GM19025 (cell line): ENCODE results near the gene C11orf52.
"Not testable (repeated sequence)": the region's sequence is repeated elsewhere in the genome, so short reads cannot be mapped to it uniquely, and the experiment has no call there.

Experiments used
- ATAC-seq: cut with Tn5 transposase; IDR thresholded peaks from one replicate; pipeline ENCODE4 v1.9.1; 2021; ENCODE audit warnings: mild to moderate bottlenecking, low read depth, moderate library complexity; ENCODE audit not compliant: unreplicated experiment

The C11orf52 gene

DNA sequence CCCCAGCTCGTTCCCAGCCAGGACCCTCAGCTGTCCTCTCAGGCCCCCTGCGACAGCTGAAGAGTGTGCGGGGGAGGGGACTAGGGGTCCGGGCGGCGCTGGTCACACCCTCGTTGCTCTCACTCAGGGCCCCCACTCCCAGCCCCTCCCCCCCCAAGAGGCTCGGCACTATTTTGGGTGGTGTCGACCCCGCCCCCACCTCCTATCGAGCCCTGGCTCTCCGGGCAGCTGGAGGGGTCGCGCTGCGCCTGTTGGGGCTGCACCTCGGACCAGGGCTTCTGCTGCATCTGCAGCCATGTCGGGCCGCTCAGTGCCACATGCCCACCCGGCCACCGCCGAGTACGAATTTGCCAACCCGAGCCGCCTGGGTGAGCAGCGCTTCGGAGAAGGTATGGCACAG lies 6.2 kb upstream of the C11orf52 start, which contains the start of gene HSPB2:
Gene HSPB2, plus strand, starts transcription at position 200 of the 400 bp plus-strand sequence. Its CDS starts 96 bp downstream, at position 296.
- no peak for ATAC-seq

- ATAC-seq: no peak
Observed at GRCh38 chr11:111913031-111913861, 5.5 kb upstream of the C11orf52 start.

DNA sequence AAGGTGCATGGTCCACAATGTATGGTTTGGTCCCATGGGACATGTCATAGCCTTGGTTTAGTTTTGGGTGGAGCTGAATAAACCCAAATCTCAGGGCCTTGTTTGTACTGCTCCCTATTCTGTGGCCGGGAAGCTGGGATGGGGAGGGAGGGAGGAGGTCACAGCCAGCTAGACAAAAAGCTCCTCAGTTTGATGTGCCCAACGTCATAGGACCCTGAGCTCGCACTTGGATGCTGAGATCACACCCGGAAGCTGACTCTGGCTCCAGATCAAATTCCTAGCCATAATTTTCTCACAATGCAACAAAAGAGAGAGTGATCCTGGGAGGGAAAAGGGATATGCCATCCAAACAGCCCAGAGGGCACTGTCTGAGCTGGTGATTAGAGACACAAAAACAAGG lies 4.7 kb upstream of the C11orf52 start:
- ATAC-seq: no peak

GRCh38 chr11:111916768-111917167 lies 1.9 kb upstream of the C11orf52 start:
- ATAC-seq: no peak

GRCh38 chr11:111917312-111917711 lies 1.4 kb upstream of the C11orf52 start:
- no peak for ATAC-seq

DNA sequence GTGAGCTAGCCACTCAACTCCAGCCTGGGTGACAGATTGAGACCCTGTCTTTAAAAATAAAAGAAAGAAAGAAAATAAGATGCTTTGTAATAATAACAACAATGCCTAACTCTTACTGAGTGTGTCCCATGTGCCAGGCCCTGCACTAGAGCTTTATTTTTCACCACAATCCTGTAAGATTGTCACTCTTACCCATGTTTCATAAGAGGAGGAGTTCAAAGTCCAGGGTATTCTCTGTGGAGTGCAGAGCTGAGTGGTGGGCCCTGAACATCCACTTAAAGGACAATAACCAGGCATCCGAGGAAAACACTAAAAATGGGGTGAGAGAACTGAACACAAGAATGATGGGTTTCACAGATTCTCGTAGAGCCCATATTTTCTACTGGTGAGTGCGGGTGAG lies 925 bp upstream of the C11orf52 start:
- ATAC-seq: no peak

DNA sequence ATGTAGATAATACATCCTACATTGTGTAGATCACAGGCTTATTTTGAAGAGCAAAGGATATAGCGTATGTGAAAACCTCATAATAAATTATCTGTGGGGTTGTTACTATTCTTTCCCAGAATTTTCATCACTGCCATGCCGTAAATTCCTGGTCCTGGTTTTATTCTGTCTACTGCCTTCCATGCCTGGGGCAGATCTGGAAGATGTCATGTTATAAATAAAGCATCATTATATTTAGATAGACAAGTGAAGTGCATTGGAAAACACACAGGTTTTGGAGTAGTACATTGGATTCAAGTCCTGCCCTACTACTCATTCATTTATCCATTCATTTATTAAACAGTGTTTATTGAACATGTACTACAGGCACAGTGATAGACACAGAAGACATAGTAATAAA lies 2.2 kb downstream of the C11orf52 start:
- no peak for ATAC-seq

- ATAC-seq: no peak
Observed at GRCh38 chr11:111921541-111922230, 3.0 kb downstream of the C11orf52 start.

DNA sequence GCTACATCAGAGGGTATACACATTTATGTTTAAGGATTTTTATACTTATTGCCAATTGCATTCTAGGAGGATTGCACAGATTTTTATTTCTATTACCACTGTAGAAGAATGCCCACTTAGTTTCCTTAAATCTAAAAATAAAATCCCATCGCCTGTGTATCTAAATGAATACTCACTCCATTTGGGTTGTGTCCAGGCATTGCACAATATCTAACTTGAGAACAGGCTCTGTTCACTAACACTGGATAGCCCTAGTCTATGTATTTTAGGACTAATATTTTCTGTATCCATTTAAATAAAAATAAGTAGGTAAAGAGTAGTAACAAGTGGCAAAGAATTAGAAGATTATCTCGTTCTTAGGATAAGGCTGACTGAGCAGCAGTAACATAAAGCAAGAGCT lies 4.1 kb downstream of the C11orf52 start:
- ATAC-seq: no peak

GRCh38 chr11:111923351-111923788 lies 4.7 kb downstream of the C11orf52 start:
- ATAC-seq: no peak

- ATAC-seq: no peak
Observed at GRCh38 chr11:111923951-111924350, 5.2 kb downstream of the C11orf52 start.

DNA sequence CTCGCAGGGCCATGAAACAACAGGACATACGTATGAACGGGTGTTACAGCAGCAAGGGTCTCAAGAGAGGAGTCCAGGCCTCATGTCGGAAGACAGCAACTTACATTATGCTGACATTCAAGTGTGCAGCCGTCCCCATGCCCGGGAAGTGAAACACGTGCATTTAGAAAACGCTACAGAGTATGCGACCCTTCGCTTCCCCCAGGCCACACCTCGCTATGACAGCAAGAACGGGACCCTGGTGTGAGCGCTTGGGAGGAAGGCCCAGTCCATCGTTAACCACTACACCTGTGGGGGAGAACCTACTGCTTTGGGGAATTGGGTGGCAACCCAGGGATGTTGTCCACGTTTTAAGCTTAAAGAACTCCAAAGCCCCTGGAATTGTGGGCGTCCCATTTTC lies 7.2 kb downstream of the C11orf52 start:
- no peak for ATAC-seq

DNA sequence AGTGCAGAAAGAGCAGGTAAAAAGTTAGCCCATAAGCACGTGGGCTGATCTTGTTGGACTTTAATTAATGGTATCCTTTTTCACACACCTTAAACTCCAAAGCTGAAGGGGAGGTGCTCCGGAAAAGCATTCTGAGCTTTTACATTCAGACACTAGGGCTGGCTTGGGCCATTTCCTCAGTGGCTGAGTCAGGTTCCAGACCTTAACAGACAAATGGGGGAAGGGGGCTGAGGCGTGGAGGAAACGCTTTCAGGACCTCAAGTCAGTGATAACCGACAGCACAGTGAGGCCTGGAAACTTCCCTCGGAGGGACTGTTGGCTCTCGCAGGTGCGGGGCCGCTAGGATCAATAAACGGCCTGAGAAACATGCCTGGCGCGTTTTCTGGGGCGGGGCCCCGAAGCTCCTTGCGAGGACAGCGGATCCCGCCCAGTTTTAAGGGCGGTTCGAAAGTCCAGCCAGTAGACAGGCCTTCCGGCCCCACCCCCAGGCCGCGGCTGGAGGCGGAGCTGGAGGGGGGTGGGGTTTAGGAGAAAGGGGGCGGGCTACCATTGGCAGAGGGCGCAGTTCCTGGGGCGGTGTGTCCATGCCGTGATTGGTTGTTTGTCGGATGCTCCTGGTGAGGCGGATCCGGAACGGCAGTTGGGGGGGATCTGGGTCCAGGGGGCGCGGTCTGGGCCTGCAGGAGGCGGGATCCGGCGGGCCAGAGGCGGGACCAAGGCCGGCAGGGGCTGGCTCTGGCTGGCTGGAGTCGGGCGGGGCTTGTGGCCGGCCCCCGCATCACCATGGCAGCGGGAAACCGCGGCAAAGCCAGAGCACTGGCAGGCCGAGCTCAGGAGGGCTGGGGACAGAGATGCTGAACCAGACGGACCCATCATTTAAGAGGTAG lies 8.0 kb downstream of the C11orf52 start:
- peak; percentile 92 for ATAC-seq

- no peak for ATAC-seq
Observed at GRCh38 chr11:111930472-111930871, 11.8 kb downstream of the C11orf52 start.

- ATAC-seq: no peak
Observed at GRCh38 chr11:111932611-111932950, 13.9 kb downstream of the C11orf52 start.

GRCh38 chr11:111933176-111933575 lies 14.5 kb downstream of the C11orf52 start:
- ATAC-seq: not testable (repeated sequence)

DNA sequence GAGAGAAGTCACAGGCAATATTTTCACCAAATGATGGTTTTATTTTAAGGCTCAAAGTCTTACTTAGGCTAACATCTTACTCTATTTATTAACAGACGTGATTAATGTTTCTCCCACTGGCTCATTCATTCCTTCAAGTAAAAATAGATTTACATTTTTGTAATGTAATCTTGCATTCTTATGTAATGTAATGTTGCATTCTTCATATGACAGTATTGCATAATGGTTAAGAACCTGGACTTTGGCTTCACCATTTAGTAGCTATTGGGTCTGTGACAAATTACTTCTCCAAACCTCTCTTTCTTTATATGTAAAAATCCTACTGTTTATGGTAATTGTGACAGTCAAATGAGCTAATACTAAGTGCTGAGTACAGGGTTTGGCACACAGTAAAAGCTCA lies 15.2 kb downstream of the C11orf52 start:
- ATAC-seq: no peak

- ATAC-seq: no peak
Observed at GRCh38 chr11:111934306-111934705, 15.6 kb downstream of the C11orf52 start.

- no peak for ATAC-seq
Observed at GRCh38 chr11:111935317-111936039, 16.8 kb downstream of the C11orf52 start.

GRCh38 chr11:111936040-111936540 lies 17.4 kb downstream of the C11orf52 start:
- no peak for ATAC-seq
